ENCODE results near the gene AGT. TPM values are rescaled to one million over a fixed set of nuclear protein-coding genes. Genes with fewer than 3 reads are reported as not detected.

Gene AGT
- total and polyA plus RNA-seq, 2 experiments from 2014 or later: 16.6 to 23.8 TPM

DNA sequence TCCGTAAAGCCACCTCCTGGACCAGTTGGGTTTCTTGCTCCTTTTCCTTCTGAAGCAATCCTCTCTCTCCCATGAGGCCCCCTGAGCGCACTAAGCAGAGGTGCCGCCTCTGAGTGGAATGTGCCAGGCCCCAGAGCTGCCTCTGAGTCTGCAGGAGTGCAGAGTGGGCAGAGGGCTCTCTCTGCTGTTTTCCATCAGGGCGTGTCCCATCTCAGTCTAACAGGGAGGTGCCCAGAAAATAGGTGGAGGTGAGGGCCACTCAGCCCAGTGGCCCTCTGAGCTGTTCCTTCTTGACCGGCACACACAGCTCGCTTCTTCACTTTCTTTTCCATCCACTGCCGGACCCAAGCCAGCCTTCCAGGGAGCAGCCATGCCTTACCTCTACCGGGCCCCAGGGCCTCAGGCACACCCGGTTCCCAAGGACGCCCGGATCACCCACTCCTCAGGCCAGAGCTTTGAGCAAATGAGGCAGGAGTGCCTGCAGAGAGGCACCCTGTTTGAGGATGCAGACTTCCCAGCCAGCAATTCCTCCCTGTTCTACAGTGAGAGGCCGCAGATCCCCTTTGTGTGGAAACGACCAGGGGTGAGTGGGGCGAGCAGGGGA lies 33.3 kb upstream of the AGT start, which contains the start of gene CAPN9:
Gene CAPN9 (plus strand): TSS at position 262 of the 604 bp plus-strand sequence. CDS start 109 bp downstream, at position 371.
- TF ChIP-seq, protein P1, sequence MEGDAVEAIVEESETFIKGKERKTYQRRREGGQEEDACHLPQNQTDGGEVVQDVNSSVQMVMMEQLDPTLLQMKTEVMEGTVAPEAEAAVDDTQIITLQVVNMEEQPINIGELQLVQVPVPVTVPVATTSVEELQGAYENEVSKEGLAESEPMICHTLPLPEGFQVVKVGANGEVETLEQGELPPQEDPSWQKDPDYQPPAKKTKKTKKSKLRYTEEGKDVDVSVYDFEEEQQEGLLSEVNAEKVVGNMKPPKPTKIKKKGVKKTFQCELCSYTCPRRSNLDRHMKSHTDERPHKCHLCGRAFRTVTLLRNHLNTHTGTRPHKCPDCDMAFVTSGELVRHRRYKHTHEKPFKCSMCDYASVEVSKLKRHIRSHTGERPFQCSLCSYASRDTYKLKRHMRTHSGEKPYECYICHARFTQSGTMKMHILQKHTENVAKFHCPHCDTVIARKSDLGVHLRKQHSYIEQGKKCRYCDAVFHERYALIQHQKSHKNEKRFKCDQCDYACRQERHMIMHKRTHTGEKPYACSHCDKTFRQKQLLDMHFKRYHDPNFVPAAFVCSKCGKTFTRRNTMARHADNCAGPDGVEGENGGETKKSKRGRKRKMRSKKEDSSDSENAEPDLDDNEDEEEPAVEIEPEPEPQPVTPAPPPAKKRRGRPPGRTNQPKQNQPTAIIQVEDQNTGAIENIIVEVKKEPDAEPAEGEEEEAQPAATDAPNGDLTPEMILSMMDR (IDR thresholded peaks at IDR 0.05; ENCODE audit: low read depth, low read length): no peak
- H3K4me1 ChIP-seq (ENCODE audit: low read depth): peaks cover 15% of the 10 kb centered on the region
- no peaks in the 10 kb centered on the region for H3K27me3 ChIP-seq
- H3K4me3 ChIP-seq: no peak within 1 kb of the TSS
- H3K27ac ChIP-seq: peak within 1 kb of the TSS; percentile 50
- H3K36me3 ChIP-seq: no peaks in the 10 kb centered on the region
- H3K9me3 ChIP-seq (ENCODE audit: low read depth): no peaks in the 10 kb centered on the region
- no peak for DNase-seq (ENCODE audit: low read depth in 1 of 2, low spot score in 1 of 2)

DNA sequence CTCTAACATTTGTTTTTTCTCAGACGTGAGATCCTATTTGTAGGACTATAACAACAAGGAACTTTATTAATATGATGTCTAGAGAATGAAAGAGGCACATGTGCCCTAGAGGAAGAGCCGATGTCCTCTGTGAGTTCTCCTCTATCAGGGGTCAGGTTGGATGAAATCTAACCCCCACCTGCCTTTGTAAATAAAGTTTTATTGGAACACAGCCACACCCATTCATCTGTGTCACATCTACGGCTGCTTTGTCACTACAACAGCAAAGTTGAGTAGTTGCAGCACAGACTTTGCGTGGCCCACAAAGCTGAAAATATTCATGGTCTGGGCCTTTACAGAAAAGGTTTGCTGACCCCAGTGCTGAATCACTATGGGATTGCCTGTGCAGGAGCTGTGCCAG lies 32.7 kb upstream of the AGT start:
- H3K4me3 ChIP-seq: no peak overlapping the region
- no peaks in the 10 kb centered on the region for H3K27me3 ChIP-seq
- no peaks in the 10 kb centered on the region for H3K9me3 ChIP-seq (ENCODE audit: low read depth)
- TF ChIP-seq, protein P1 (IDR thresholded peaks at IDR 0.05; ENCODE audit: low read depth, low read length): no peak
- DNase-seq (ENCODE audit: low read depth in 1 of 2, low spot score in 1 of 2): no peak
- H3K4me1 ChIP-seq (ENCODE audit: low read depth): peaks cover 10% of the 10 kb centered on the region
- no peak overlapping the region for H3K27ac ChIP-seq
- H3K36me3 ChIP-seq: no peaks in the 10 kb centered on the region

DNA sequence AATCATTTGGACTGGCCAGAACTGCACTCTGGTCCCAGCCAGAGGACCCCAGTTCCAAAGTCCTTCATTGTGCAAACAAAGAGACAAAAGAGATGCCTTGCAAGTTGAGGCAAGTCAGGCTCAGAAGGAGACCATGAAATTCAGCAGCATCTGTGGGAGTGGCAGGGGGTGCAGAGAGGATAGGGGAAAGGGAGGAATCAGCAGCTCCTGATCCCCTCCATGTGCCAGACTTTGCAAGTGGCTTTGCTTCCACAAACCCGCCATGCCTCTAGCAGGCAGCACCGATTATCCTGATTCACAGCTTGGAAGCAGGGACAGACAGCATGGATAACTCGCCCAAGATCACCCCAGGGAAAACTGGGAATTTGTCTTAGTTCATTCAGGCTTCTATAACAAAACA lies 31.1 kb upstream of the AGT start:
- DNase-seq (ENCODE audit: low read depth in 1 of 2, low spot score in 1 of 2): no peak
- TF ChIP-seq, protein P1 (IDR thresholded peaks at IDR 0.05; ENCODE audit: low read depth, low read length): no peak
- Histone ChIP-seq H3K27me3 (no peaks in the 10 kb centered on the region), H3K27ac (no peak overlapping the region), H3K4me1 (ENCODE audit: low read depth) (peaks cover 10% of the 10 kb centered on the region), H3K9me3 (ENCODE audit: low read depth) (no peaks in the 10 kb centered on the region), H3K4me3 (no peak overlapping the region), H3K36me3 (no peaks in the 10 kb centered on the region)

DNA sequence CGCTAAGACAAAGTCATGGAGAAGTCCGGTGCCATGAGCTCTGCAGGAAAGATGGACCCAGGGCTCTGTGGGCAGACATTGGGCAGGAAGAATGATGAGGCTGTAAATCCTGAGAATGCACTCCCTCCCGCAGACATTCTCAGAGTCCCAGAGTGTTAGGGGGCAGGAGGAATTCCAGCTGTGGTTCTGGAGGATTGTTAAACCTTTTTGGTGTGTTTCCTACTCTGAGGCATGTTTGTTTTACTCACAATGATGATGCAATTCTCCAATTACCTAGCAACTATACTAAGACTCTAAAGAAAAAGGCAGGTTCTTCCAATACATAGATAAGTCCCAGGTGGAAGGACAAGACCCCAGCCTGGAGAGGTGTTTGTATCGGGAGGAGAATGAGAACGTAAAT lies 30.5 kb upstream of the AGT start:
- DNase-seq (ENCODE audit: low read depth in 1 of 2, low spot score in 1 of 2): peak in 1 of 2 donors; percentile 44
- H3K27ac ChIP-seq: no peak overlapping the region
- no peaks in the 10 kb centered on the region for H3K9me3 ChIP-seq (ENCODE audit: low read depth)
- H3K27me3 ChIP-seq: no peaks in the 10 kb centered on the region
- H3K4me1 ChIP-seq (ENCODE audit: low read depth): peaks cover 5% of the 10 kb centered on the region
- H3K36me3 ChIP-seq: no peaks in the 10 kb centered on the region
- TF ChIP-seq, protein P1 (IDR thresholded peaks at IDR 0.05; ENCODE audit: low read depth, low read length): no peak
- no peak overlapping the region for H3K4me3 ChIP-seq

DNA sequence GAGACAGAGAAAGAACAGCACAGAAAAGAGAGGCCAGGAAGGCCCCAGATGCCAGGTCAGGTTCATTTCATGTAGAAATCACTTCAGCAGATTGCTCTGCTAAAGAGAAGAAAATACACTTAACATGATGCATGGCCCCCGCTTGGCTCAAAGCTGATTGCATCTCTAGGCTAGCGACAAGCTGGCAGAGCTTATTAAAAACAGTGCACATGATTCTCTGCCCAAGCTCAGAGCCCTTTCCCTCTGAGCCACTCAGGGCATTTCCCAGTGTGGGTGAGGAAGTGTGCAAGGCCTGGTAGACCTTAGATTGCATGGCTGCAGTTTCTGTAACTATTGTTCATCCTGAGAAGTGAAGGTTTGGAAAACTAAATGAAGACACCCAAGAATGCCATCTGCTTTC lies 30.0 kb upstream of the AGT start:
- TF ChIP-seq, protein P1 (IDR thresholded peaks at IDR 0.05; ENCODE audit: low read depth, low read length): no peak
- no peaks in the 10 kb centered on the region for H3K36me3 ChIP-seq
- no peak overlapping the region for H3K27ac ChIP-seq
- no peak overlapping the region for H3K4me3 ChIP-seq
- no peaks in the 10 kb centered on the region for H3K9me3 ChIP-seq (ENCODE audit: low read depth)
- H3K27me3 ChIP-seq: no peaks in the 10 kb centered on the region
- peaks cover 4% of the 10 kb centered on the region for H3K4me1 ChIP-seq (ENCODE audit: low read depth)
- DNase-seq (ENCODE audit: low read depth in 1 of 2, low spot score in 1 of 2): no peak

Measured in cardiac muscle cell (in vitro differentiated cells and primary cell).